K562 (cell line): Measurements from ENCODE around the gene CLCN2.

Experiments
- CREB1 ChIP-seq, 2 experiments: sonication (generic) in 1 of 2; formaldehyde crosslinking in 1 of 2; IDR thresholded peaks; 2 replicates each; pipeline versions ENCODE4 v1.6.1 to v1.8.0; 2012 to 2022; ENCODE audit warnings: inconsistent platforms in 1 of 2, mild to moderate bottlenecking in 1 of 2, missing genetic modification reagents in 1 of 2, moderate library complexity in 1 of 2
- CREB3 ChIP-seq: fragments of 450-650 bp; conservative IDR thresholded peaks from 2 replicates; pipeline ENCODE4 v1.6.1; 2016; ENCODE audit warnings: missing genetic modification characterization, low read depth, mild to moderate bottlenecking, missing compliant biosample characterization, moderate library complexity
- CTCF ChIP-seq, 3 experiments: IDR thresholded peaks in 2 of 3; conservative IDR thresholded peaks in 1 of 3; 2 replicates each; pipeline ENCODE4 v1.5.1; 2011 to 2012; ENCODE audit warnings: low read length in 3 of 3, mild to moderate bottlenecking in 3 of 3, control low read depth in 2 of 3, improper control_type of control experiment in 1 of 3, inconsistent platforms in 1 of 3, low read depth in 1 of 3, mixed read lengths in 1 of 3, moderate library complexity in 1 of 3; ENCODE audit not compliant: insufficient read depth in 2 of 3
- HCFC1 ChIP-seq: IDR thresholded peaks from 2 replicates; pipeline ENCODE4 v1.6.1; 2012; ENCODE audit warnings: low read depth, low read length, improper control_type of control experiment
- NCOA2 ChIP-seq, 2 experiments: fragments of 450-650 bp; IDR thresholded peaks; 2 replicates each; pipeline ENCODE4 v1.6.1; 2018; ENCODE audit warnings: mild to moderate bottlenecking in 2 of 2, moderate library complexity in 1 of 2; ENCODE audit not compliant: partially characterized antibody in 2 of 2
- POLR2A ChIP-seq: fragments of 450-650 bp; conservative IDR thresholded peaks from 2 replicates; pipeline ENCODE4 v1.6.1; 2016
- REST ChIP-seq, 2 experiments: fragments of 450-650 bp; formaldehyde crosslinking in 1 of 2; IDR thresholded peaks; 2 replicates each; pipeline versions ENCODE4 v1.4.0 to v1.6.1; 2014 to 2020; ENCODE audit warnings: mild to moderate bottlenecking in 2 of 2, borderline replicate concordance in 1 of 2, low read depth in 1 of 2
- RNF2 ChIP-seq: sonication (generic); IDR thresholded peaks from 2 replicates; pipeline ENCODE4 v1.6.1; 2016
- SMARCC2 ChIP-seq: fragments of 450-650 bp; IDR thresholded peaks from 2 replicates; pipeline ENCODE4 v1.6.1; 2017; ENCODE audit warnings: antibody characterized with exemption, moderate library complexity, mild to moderate bottlenecking, low read depth
- SRSF1 ChIP-seq: fragments of 200-400 bp; formaldehyde crosslinking; IDR thresholded peaks from 2 replicates; pipeline ENCODE4 v1.6.1; 2017; ENCODE audit warnings: mild to moderate bottlenecking, low read depth, low read length, moderate library complexity
- STAT6 ChIP-seq: sonication (generic); formaldehyde crosslinking; IDR thresholded peaks from 2 replicates; pipeline ENCODE4 v1.8.1; 2023; ENCODE audit warnings: mild to moderate bottlenecking, missing genetic modification reagents
- TBP ChIP-seq: optimal IDR thresholded peaks from 2 replicates; pipeline ENCODE3; 2011; ENCODE audit warnings: low read depth, low read length, improper control_type of control experiment
- ZBTB43 ChIP-seq: sonication (generic); formaldehyde crosslinking; IDR thresholded peaks from 2 replicates; pipeline ENCODE4 v1.8.0; 2023; ENCODE audit warnings: mild to moderate bottlenecking, missing genetic modification reagents
- ZNF274 ChIP-seq: IDR thresholded peaks from 2 replicates; pipeline ENCODE4 v1.6.1; 2011; ENCODE audit warnings: low read depth, mild to moderate bottlenecking, low read length, moderate library complexity, borderline replicate concordance

- TF ChIP-seq POLR2A (no peak; the same call in none of the 2 replicates), CTCF (IDR thresholded peaks at IDR 0.05 in 2 of 3, conservative IDR thresholded peaks at IDR 0.05 in 1 of 3; ENCODE audit: insufficient read depth in 2 of 3, low read depth in 1 of 3, low read length in 3 of 3) (no peak), ZNF274 (no peak), STAT6 (CRISPR knock-in tag) (no peak), RNF2 (no peak), NCOA2 (IDR thresholded peaks at IDR 0.05; ENCODE audit: partially characterized antibody in 2 of 2) (no peak), REST (IDR thresholded peaks at IDR 0.05; ENCODE audit: borderline replicate concordance) (no peak), REST (CRISPR knock-in tag; IDR thresholded peaks at IDR 0.05; ENCODE audit: low read depth) (no peak), SRSF1 (no peak), CREB1 (IDR thresholded peaks at IDR 0.05) (no peak), CREB1 (CRISPR knock-in tag; IDR thresholded peaks at IDR 0.05) (no peak), CREB3 (tag) (no peak), TBP (no peak), ZBTB43 (CRISPR knock-in tag) (no peak), HCFC1 (no peak), SMARCC2 (no peak)
Measured at GRCh38 chr3:184360929-184361531, 375 bp downstream of the CLCN2 start.
